Neural crest cell (in vitro differentiated cells): Measurements from ENCODE around the gene ADORA1. TPM values are rescaled to one million over a fixed set of nuclear protein-coding genes. Genes with fewer than 3 reads are reported as not detected.

Experiments
- DNase-seq: peaks from one replicate; pipeline ENCODE4 v3.0.0; 2021; ENCODE audit warnings: low read depth, mixed read lengths, low spot score
- H3K27ac Mint-ChIP-seq: one replicate; pipeline ENCODE4 v1.8.0; 2021; ENCODE audit warnings: mild to moderate bottlenecking, mixed read lengths; ENCODE audit not compliant: unreplicated experiment
- H3K27me3 Mint-ChIP-seq: 2 replicates; pipeline ENCODE4 v1.8.0; 2021; ENCODE audit warnings: low read depth, mild to moderate bottlenecking, mixed read lengths
- H3K36me3 Mint-ChIP-seq: 2 replicates; pipeline ENCODE4 v1.8.0; 2021; ENCODE audit warnings: low read depth, mild to moderate bottlenecking, mixed read lengths
- H3K4me1 Mint-ChIP-seq: 2 replicates; pipeline ENCODE4 v1.8.0; 2021; ENCODE audit warnings: mixed read lengths
- H3K4me3 Mint-ChIP-seq: one replicate; pipeline ENCODE4 v1.8.0; 2021; ENCODE audit warnings: mild to moderate bottlenecking, mixed read lengths
- H3K9me3 Mint-ChIP-seq: 2 replicates; pipeline ENCODE4 v1.8.0; 2021; ENCODE audit warnings: mixed read lengths
- CTCF ChIP-seq: fragments of 200-600 bp; sonication (generic); conservative IDR thresholded peaks from 2 replicates; pipeline ENCODE4 v1.5.0; 2021; ENCODE audit warnings: antibody characterized with exemption, mild to moderate bottlenecking
- total RNA-seq: library from RNA; stranded (reverse); gene quantifications from 2 replicates; pipeline ENCODE4 v1.2.1, GENCODE V29; 2021

The ADORA1 gene
- total RNA-seq, 1 donor from 2014 or later = 1.9 TPM

- no peaks in the 10 kb centered on the region for H3K36me3 Mint-ChIP-seq
- no peak for DNase-seq
- peaks cover 2% of the 10 kb centered on the region for H3K9me3 Mint-ChIP-seq
- H3K4me3 Mint-ChIP-seq = no peak overlapping the region
- H3K4me1 Mint-ChIP-seq = no peaks in the 10 kb centered on the region
- TF ChIP-seq CTCF = no peak
- no peak overlapping the region for H3K27ac Mint-ChIP-seq
- H3K27me3 Mint-ChIP-seq = no peaks in the 10 kb centered on the region
These were observed 34.2 kb downstream of the ADORA1 start for GRCh38 chr1:203161703-203162102.

- Mint-ChIP-seq H3K36me3 (no peaks in the 10 kb centered on the region), H3K9me3 (no peaks in the 10 kb centered on the region), H3K4me3 (no peak overlapping the region), H3K27me3 (no peaks in the 10 kb centered on the region), H3K4me1 (no peaks in the 10 kb centered on the region), H3K27ac (no peak overlapping the region)
- no peak for TF ChIP-seq CTCF
- no peak for DNase-seq
These were observed 34.9 kb downstream of the ADORA1 start for GRCh38 chr1:203162403-203162802.

GRCh38 chr1:203163891-203164635 is 36.5 kb downstream of the ADORA1 start:
- Mint-ChIP-seq H3K27ac (no peak overlapping the region), H3K9me3 (no peaks in the 10 kb centered on the region), H3K4me1 (no peaks in the 10 kb centered on the region), H3K36me3 (no peaks in the 10 kb centered on the region), H3K4me3 (no peak overlapping the region), H3K27me3 (no peaks in the 10 kb centered on the region)
- DNase-seq = no peak
- TF ChIP-seq CTCF = no peak

- Mint-ChIP-seq H3K36me3 (no peaks in the 10 kb centered on the region), H3K9me3 (no peaks in the 10 kb centered on the region), H3K27me3 (no peaks in the 10 kb centered on the region), H3K4me1 (no peaks in the 10 kb centered on the region), H3K4me3 (no peak overlapping the region), H3K27ac (peak overlapping the region; percentile 16)
- TF ChIP-seq CTCF = no peak
- no peak for DNase-seq
These were observed 37.7 kb downstream of the ADORA1 start for GRCh38 chr1:203165101-203165799.

- peak overlapping the region; percentile 87 for H3K27ac Mint-ChIP-seq
- H3K27me3 Mint-ChIP-seq = no peaks in the 10 kb centered on the region
- no peak for TF ChIP-seq CTCF
- DNase-seq = no peak
- no peaks in the 10 kb centered on the region for H3K4me1 Mint-ChIP-seq
- no peaks in the 10 kb centered on the region for H3K36me3 Mint-ChIP-seq
- H3K9me3 Mint-ChIP-seq = no peaks in the 10 kb centered on the region
- H3K4me3 Mint-ChIP-seq = no peak overlapping the region
These were observed 38.3 kb downstream of the ADORA1 start for GRCh38 chr1:203165800-203166161.
